NCI-H2029 treated with DMSO at 0.1 percent for 48 hours (cell line): ENCODE results near the gene ACR.

Experiments
- DNase-seq: peaks from one replicate; lab custom pipeline; 2025; lab: John Stamatoyannopoulos, UW

The ACR gene

GRCh38 chr22:50737728-50738648, at the start of gene ACR:
Gene ACR, plus strand, starts transcription at chr22:50738204. Its CDS starts 32 bp downstream, at chr22:50738236.
- no peak for DNase-seq

GRCh38 chr22:50688448-50688847, 49.6 kb upstream of the ACR start:
- DNase-seq = no peak

DNA sequence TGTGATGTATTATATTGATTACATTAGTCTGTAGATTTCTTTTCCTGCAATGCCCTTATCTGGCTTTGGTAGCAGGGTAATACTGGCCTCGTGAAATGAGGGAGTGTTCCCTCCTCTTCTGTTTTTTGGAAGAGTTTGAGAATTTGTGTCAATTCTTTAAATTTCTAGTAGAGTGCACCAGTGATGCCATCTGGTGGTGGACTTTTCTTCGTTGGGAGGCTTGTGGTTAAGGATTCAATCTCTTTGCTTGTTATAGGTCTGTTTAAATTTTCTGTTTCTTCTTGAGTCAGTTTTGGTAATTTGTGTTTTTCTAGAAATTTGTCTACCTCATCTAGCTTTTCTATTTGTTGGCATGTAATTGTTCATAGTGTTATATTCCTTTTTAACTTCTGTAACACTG, 46.5 kb upstream of the ACR start:
- DNase-seq = no peak

GRCh38 chr22:50693462-50693861, 44.5 kb upstream of the ACR start:
- no peak for DNase-seq

DNA sequence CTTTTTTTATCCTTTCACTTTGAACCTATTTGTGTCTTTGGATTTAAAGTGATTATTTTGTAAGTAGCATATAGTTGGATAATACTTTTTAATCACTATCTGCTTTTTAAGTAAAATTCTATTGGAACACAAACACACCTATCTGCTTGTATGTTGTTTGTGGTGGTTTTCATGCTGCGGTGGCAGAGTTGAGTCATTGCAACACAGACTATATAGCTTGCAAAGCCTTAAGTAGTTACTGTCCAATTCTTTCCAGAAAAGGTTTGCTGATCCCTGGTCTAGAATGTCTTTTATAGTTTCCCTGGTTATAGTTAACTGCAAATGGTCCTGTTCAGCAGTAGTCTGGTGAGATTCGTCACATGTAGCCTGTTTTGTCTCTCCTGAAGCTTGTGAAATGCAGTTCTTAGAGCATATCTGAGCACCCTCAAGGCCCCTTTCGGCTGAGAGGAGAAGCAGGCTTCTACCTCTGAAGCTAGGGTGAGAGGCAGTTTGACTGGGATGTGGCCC, 43.9 kb upstream of the ACR start:
- DNase-seq = no peak

GRCh38 chr22:50694766-50695420, 43.1 kb upstream of the ACR start:
- DNase-seq = no peak

DNA sequence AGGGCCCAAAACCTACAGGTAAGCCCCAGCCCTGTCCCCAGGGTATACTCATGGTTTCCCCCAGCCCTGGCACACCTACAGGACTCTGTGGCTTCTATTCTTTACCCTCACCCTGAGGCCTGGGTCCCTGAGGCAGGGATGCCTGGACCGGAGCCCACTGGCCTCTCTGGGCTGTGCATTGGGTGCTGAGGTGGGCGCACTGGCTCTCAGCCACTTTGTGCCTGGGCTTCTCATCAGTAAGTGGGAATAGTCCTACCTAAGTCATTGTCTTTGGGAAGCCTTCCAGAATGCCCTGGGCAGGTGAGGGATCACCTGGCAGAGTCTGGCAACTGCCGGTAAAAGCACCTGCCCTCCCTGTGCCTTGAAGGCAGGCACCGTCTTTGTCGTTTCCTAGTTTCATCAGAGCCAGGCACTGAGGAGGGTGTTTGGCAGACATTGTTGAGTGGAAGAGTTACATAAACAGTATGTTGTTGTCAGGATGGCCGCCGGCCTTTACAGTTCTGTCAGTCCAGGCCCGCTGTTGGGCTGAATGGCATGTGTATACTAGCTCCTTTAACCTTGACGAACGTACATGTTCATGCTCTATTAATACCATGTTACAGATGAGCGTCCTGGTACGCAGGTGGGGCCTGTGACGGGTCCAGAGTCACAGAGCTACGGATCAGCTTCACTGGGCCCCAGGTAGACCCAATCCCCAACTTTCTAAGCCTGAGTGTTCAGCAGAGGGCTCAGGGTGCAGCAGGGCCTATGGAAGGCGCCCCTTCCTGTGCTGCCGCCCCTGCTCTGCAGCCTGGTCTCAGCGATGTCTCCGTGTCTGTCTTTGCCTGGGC, 42.4 kb upstream of the ACR start:
- DNase-seq = peak; percentile 17

DNA sequence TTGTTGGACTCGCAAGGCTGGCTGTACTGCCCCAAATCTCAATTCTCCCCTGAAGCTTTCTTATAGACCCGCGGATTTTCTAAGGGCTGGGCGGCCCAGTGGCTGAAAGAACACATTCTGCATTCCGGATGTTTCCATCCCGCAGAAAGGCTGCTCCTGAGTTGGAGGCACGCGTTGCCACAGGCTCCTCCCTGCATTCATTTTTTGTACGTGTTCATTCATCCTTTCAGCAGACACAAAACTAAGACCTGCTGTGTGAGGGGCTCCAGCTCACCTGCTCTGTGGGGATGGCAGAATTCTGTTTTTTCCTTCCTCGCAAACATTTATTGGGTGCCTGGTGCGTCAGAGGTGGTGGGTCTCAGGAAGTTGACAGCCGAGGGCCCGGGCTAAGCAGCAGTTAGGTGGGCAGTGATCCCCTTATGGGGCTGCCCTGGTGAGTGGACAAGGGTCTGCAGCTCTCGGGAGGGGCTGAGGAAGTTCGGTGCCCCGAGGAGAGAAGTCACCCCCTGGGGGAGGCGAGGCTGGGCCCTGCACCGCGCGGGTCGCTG, 41.7 kb upstream of the ACR start:
- no peak for DNase-seq

GRCh38 chr22:50696799-50697561, 41.0 kb upstream of the ACR start:
- no peak for DNase-seq

DNA sequence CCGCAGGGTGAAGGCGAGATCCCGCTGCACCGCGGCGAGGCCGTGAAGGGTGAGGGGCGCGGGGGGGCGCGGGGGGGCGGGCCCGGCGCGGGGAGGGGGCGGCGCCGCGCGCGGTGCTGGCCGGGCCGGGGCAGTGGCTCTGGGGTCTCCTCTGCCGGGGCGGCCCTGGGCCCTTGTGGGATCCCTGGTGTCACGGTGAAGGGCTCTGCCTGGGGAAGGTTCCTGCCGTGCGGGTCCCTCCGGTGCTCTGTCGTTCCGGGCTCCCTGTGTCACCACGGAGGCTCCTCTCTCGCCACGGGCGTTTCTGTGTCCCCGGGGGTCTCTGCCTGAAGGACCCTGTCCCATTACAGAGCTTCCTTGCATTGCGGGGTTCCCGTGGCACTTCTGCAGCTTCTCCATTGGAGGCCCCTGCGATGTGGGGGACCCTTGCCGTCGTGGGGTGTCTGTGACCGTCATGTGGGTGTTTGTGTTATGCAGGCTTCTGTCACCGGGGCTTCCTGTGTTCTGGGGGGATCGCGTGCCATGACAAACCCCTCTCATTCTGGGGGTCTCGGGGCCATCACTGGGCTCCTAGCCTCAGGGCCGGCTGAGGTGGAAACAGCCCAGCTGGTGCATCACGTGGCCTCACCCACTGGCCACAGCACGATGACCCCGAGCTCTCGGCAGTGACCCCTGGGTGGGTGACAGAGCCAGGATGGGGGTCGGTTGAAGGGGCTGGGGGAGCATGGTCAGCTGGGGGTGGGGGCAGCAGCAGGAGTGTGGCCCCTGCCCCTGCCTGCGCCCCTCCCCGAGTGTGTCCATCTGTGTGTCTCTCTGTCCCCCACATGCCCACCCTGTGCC, 40.1 kb upstream of the ACR start:
- no peak for DNase-seq

DNA sequence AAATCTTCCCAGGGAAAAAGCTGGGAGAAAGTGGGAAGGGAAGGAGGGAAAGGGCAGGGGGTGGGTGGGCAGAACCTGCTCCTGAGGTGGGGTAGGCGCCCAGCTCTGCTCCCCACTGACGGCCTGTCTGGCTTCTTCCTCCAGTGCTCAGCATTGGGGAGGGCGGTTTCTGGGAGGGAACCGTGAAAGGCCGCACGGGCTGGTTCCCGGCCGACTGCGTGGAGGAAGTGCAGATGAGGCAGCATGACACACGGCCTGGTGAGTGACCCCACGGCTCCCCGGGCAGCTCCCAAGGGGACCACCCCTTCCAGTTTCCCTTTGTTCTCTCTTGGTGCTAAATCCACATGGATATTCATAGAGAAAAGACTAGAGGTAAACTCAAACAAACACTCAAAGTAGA, 39.5 kb upstream of the ACR start:
- no peak for DNase-seq

- no peak for DNase-seq
Observed at GRCh38 chr22:50699001-50699755, 38.8 kb upstream of the ACR start.

DNA sequence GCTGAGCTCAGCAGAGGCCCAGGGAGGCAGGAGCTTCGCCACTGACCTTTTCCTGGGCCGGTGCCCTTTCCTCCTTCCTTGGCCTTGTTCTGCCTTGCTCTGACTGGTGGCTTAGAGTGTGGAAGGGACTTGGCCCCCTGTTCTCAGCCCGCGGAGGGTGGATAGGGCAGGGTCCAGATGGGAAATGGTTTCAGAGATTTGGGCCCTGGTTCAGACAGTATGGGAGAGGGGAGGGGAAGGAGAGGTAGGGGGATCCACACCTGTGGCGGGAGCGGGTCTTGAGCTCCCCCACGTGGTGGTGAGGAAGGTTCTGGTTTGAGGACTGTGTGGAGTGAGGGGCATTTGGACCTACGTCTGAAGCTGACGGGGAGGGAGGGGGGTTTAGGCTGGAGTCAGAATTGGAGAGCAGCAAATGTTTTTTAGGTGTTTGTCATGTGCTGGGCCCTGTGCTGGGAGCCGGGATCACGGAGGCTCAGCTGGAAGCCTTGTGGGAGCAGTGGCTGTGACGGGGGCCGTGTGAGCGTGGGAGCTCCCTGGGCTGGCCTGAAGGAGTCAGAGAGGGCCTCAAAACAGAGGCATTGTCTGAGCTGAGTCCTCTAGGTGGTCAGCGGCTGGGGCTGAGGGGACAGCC, 38.1 kb upstream of the ACR start:
- no peak for DNase-seq

- no peak for DNase-seq
Observed at GRCh38 chr22:50700387-50701075, 37.5 kb upstream of the ACR start.

- no peak for DNase-seq
Observed at GRCh38 chr22:50701076-50701419, 37.0 kb upstream of the ACR start.

DNA sequence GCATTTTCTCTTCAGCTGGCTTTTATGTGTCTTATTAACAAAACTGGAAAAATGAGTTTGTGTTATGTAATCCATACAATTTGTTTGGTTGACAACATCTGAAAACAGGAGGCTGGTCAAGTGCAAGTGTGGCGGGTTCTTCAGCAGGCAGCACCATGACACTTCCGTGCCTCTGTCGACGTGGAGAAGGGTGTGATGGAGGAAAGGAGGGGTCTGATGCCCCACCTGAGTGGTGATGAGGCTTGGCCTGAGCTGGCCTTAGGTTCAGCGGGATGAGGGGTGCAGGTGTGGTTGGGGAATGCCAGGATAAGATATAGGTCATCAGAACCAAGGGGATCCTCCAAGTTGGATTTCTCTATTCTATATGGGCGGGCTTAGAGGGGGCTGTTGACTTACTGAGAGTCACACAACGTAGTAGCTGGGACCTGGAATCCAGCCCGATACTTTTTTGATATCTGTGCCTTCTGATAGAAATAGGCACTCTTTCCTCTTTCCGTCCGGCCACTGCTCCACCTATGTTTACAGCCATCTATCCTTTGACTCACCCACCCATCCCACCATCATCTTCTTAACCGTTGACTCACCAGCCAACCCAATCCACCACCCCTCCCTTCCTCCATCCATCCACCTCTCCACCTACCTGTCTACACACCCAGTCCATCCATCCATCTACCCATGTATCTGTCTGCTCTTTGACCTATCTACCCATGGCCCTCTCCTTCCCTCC, 36.4 kb upstream of the ACR start:
- no peak for DNase-seq

GRCh38 chr22:50702261-50702671, 35.7 kb upstream of the ACR start:
- no peak for DNase-seq
